T-helper 1 cell treated with Interleukin-12 subunit alpha and Interleukin-12 subunit beta and Interleukin-4 antibody, amounts not matched to agents 30 μg/mL and 1 μg/mL, for 36 hours (primary cell): ENCODE results near the gene NPAS2.

Experiments used
- H3K27ac Mint-ChIP-seq: one replicate; pipeline ENCODE4 v1.8.0; 2021; ENCODE audit warnings: mild to moderate bottlenecking, mixed read lengths
- H3K27me3 Mint-ChIP-seq: one replicate; pipeline ENCODE4 v1.8.0; 2021; ENCODE audit warnings: low read depth, mixed read lengths
- H3K36me3 Mint-ChIP-seq: one replicate; pipeline ENCODE4 v1.8.0; 2021; ENCODE audit warnings: low read depth, mixed read lengths
- H3K4me1 Mint-ChIP-seq: one replicate; pipeline ENCODE4 v1.8.0; 2021; ENCODE audit warnings: low read depth, mixed read lengths
- H3K4me3 Mint-ChIP-seq: one replicate; pipeline ENCODE4 v1.8.0; 2021; ENCODE audit warnings: mild to moderate bottlenecking, moderate library complexity, mixed read lengths
- H3K9me3 Mint-ChIP-seq: one replicate; pipeline ENCODE4 v1.8.0; 2021; ENCODE audit warnings: mixed read lengths

The NPAS2 gene

DNA sequence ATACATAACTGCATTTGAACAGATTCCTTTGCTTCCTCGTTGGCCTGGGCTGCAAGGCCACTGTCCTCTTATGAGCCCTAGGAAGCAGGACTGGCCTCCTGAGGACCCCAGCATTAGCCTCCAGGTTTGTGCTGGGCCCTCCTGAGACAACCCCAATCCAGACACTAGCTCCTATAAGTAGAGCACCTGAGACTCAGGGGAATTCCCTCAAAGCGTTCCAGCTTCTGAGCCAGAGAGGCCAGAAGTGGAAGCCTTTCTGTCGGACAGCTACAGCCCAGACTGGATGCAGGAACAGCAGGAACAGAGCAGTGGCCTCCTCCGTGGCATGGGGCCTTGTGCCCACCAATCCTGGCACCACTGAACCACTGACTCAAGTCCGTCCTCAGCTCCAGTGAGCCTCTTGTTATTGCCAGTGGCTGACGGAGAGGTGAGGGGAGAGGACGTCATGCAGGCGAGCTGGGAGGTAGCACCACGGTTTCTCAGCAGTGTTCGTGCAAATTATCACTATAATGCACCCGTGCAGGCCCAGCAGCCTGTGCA, 67.2 kb downstream of the NPAS2 start:
- Mint-ChIP-seq H3K27ac (no peak overlapping the region), H3K27me3 (no peaks in the 10 kb centered on the region), H3K4me3 (no peak overlapping the region), H3K36me3 (no peaks in the 10 kb centered on the region), H3K4me1 (no peaks in the 10 kb centered on the region), H3K9me3 (no peaks in the 10 kb centered on the region)

DNA sequence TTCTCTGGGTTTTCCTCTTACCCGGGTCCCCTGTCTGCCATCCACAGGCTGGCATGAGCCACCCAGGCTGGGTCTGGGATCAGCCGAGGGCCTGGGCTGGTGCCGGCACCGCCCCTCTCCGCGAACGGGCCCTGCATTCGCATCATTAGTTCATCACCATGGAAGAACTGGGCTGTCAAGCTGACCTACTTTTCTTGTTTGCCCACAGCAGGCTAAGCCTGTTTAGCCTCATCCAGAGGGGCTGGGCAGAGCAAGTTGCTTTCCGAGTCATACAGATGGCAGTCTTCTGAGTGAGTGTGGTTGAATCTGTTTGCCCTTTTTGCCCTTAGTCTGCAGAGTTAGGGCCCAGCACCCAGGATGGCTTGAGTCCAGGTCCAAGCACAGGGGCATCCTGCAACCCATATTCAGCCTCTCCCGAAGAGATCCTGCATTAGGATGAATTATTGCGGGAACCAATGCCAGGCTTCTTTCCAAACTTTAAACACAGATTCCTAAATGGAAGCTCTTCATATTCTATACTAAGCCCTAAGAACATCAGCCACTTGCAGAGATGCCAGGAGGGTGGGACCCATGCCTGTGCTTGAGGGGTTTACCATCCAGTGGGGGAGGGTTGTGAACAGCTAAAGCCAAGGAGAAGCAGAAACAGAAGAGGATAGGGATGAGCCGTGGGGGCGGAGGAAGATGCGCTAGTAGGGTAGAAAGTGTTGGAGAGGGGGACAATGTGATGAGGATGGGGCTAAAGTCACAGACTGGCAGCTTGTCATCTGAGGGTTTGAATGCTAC, 68.0 kb downstream of the NPAS2 start:
- H3K27me3 Mint-ChIP-seq: no peaks in the 10 kb centered on the region
- H3K9me3 Mint-ChIP-seq: no peaks in the 10 kb centered on the region
- no peaks in the 10 kb centered on the region for H3K4me1 Mint-ChIP-seq
- H3K36me3 Mint-ChIP-seq: no peaks in the 10 kb centered on the region
- no peak overlapping the region for H3K4me3 Mint-ChIP-seq
- H3K27ac Mint-ChIP-seq: no peak overlapping the region

DNA sequence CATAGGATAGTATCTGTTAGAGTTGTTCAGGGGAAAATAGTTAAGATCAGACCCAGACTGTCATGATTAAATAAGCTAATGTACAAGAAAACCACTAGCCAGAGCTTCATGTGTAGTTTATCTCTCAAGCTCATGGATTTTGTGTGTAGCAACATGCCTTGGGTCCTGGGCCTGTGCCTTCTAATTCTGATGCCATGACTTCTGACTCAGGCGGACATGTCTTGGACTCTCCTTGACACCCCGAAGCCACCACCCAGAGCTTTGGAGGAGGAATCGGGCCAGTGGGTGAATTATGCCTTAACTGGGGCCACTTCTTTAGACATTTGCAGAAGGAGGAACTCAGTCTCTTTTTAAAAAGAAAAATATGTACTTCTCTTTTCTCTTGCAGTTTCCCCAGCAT, 68.7 kb downstream of the NPAS2 start:
- no peak overlapping the region for H3K4me3 Mint-ChIP-seq
- no peaks in the 10 kb centered on the region for H3K36me3 Mint-ChIP-seq
- no peaks in the 10 kb centered on the region for H3K4me1 Mint-ChIP-seq
- no peaks in the 10 kb centered on the region for H3K9me3 Mint-ChIP-seq
- no peak overlapping the region for H3K27ac Mint-ChIP-seq
- H3K27me3 Mint-ChIP-seq: no peaks in the 10 kb centered on the region

DNA sequence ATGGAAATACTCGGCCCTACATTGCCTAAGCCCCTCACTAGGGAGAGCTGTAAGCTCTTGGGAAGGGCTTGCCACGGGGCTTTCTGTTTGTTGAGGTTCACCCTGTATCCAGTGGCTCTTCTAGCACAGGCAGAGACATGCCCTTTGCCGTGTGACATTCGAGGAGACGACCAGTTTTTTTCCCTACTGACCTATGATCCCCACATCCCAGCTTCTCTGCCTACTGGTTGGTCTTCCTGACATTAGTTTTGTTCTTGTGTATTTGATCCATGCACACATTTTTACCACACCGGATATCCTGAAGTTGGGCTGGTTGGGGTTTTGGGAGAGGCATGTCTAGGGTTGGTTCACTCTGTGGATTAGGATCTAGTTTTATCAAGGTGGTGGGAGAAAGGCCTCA, 69.3 kb downstream of the NPAS2 start:
- H3K9me3 Mint-ChIP-seq: no peaks in the 10 kb centered on the region
- H3K27ac Mint-ChIP-seq: no peak overlapping the region
- no peaks in the 10 kb centered on the region for H3K27me3 Mint-ChIP-seq
- H3K4me1 Mint-ChIP-seq: no peaks in the 10 kb centered on the region
- H3K36me3 Mint-ChIP-seq: no peaks in the 10 kb centered on the region
- no peak overlapping the region for H3K4me3 Mint-ChIP-seq

DNA sequence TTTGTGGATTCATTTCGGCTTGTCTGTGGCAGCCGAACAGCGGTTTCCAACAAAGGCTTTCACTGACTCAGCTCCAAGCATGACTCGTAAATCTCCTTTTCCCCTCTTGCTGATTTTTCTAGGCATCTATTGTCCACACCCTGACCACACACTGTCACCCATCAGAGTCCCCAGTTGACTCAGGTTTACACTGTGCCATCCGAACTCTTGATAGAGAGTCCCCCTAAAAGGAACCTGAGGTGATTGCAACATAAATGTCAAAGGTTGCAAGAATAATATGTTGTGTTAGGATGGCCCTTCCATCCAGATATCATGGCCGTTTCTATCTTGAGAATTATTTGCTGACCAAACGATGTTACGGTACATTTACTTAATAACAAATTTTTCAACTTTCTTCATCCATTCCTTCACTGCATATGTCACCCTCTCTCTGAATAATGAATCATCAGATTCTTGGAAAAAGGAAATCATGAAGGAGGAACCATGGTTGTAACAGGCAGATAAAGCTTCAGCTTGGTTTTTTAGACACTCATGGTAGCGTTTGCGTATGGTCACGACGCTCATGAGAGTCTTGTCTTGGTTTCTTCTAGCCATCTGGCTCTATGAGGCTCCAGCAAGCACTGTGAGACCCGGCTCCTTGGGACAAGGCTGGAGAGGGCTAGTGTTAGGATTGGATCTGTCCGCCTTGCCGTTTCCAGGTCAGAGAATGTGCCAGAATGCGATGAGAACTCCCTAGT, 72.1 kb downstream of the NPAS2 start:
- H3K9me3 Mint-ChIP-seq: no peaks in the 10 kb centered on the region
- no peak overlapping the region for H3K4me3 Mint-ChIP-seq
- no peaks in the 10 kb centered on the region for H3K36me3 Mint-ChIP-seq
- no peaks in the 10 kb centered on the region for H3K4me1 Mint-ChIP-seq
- H3K27me3 Mint-ChIP-seq: no peaks in the 10 kb centered on the region
- H3K27ac Mint-ChIP-seq: no peak overlapping the region

DNA sequence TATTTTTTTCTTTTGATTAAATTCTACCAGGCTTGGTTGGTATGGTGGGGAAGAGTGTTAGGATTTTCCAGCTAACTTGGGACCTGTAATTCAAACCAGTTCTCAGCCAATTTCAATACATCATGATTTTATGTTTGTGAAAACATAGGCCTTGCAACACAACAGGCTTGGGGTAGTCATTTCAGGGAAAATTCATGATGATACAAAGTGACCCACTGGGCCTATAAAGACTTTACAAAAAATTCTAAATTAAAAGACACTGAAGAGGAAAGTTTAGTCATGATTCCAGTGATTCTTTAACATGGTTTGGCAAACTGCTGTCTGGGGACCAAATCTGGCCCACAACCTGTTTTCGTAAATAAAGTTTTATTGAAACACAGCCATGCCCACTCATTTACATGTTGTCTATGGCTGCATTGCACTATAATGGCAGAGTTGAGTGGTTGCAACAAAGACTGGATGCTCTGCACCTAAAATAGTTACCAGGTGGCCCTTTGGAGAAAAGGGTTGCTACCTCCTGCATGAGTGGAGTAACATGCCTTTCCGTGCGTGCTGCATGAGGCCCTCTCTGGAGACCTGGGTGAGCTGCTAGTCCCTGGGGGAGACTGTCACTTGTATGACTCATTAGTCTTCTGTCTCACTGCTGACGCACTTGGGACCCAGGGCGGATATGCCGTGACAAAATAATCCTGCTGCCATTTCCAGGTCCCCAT, 73.6 kb downstream of the NPAS2 start:
- H3K4me1 Mint-ChIP-seq: no peaks in the 10 kb centered on the region

DNA sequence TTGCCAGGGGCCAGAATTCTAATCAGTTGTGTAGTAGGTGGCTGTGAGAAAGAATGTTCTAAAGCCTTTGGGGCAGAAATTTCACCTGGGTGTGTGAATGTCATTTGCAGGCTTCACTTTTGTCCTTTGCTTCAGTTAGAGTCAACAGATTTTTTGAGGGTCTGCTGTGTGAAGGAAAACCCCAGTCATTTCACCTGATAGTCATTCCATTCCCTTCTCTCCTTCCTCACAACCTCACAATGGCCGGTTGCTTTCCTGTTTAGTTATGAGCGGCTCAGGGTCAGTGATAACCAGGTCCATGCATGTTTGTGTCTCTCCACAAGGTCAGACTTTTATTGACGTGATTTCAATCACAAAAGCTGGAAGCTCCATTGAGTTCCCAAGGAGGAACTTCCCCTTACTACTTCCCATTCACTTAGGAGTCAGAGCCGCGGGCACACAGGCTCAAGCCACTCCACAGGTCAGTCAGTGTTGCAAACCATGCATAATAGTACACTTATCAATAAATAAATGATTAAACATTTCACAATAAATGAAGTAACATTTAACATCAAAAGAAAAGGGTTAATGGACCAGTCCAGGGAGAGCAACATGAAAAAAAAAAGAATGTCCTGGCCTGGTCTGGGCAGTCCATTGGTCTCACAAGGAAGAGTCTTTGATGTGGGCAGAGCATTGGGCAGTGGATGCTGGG, 74.3 kb downstream of the NPAS2 start:
- H3K27ac Mint-ChIP-seq: no peak overlapping the region
- H3K4me1 Mint-ChIP-seq: no peaks in the 10 kb centered on the region
- H3K36me3 Mint-ChIP-seq: no peaks in the 10 kb centered on the region
- no peaks in the 10 kb centered on the region for H3K27me3 Mint-ChIP-seq
- H3K9me3 Mint-ChIP-seq: no peaks in the 10 kb centered on the region
- H3K4me3 Mint-ChIP-seq: no peak overlapping the region

More for the DNA sequence above, 73.6 kb downstream of the NPAS2 start:
- Mint-ChIP-seq H3K36me3 (no peaks in the 10 kb centered on the region), H3K9me3 (no peaks in the 10 kb centered on the region), H3K27ac (no peak overlapping the region), H3K4me3 (no peak overlapping the region), H3K27me3 (no peaks in the 10 kb centered on the region)

DNA sequence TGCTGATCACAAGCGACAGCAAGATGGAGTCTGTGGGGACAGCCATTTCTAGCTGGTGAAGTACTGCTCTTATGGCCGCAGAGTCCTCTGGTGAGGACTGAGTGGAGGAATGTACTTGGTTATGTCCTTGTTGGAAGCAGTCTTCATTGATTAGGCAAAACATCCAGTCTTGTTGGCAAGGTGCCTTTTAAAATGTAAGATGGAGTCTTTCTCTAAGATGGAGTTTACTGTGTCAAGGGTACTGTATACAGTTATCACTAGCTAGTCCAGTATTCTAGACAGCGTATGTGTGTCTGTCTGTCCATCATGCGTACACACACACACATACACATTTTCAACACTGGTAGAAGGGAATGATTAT, 74.8 kb downstream of the NPAS2 start:
- Mint-ChIP-seq H3K9me3 (no peaks in the 10 kb centered on the region), H3K36me3 (no peaks in the 10 kb centered on the region), H3K27me3 (no peaks in the 10 kb centered on the region), H3K27ac (no peak overlapping the region), H3K4me1 (no peaks in the 10 kb centered on the region), H3K4me3 (no peak overlapping the region)

DNA sequence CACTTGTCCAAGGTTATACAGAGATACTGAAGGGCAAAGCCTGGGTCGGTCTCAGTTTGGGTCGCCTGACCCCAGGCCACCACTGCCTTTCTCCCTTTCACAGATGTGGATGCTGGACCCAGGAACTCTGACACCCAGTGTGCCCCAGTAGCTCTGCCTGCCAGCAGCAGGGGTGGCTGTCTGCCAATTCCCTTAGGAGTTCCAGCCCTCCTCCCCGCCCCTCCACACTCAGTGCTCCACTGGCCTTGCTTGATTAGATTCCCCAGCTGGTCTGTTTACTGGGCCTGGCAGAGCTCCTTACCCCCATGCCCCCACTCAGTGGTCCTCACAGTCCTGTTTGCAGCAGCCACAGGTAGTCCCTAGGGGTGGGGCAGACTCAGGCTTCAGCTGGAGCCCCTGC, 75.5 kb downstream of the NPAS2 start:
- Mint-ChIP-seq H3K9me3 (no peaks in the 10 kb centered on the region), H3K36me3 (no peaks in the 10 kb centered on the region), H3K27ac (no peak overlapping the region)

DNA sequence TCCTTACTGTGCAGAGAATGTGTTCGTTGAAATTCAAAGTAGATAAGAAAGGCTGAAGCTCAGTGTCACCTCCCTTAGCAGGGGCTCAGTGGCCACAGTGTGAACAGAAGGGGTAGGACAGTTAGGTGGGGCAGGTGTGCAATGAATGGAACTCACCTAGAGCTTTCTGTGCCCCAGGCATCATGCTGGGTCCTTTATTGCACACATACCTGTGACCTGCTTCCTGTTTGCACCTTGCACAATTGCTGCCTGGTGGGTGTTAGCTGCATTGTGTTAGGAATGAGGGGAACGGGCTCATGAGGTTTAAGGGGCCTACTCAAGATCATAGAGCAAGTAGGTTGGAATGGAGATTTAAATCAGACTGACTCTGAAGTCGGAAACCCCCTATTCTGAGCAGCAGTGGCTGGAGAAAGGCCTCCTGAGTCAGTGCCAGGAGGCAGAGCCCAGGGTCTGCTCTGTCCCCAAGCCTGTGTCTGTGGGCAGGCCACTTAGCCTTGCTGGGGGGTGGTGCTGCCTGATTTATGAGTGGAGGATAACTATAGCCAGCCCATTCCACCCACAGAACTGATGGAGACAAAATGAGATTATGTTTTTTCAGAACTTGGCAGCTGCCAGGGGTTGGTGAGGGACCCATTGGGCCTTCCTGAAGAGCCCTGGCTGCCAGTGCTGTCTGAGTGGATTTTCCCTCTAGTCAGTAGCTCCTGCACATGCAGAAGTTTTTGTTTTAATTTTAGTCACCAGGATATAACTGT, 76.2 kb downstream of the NPAS2 start:
- H3K27me3 Mint-ChIP-seq: no peaks in the 10 kb centered on the region
- no peaks in the 10 kb centered on the region for H3K9me3 Mint-ChIP-seq
- H3K36me3 Mint-ChIP-seq: no peaks in the 10 kb centered on the region
- H3K4me1 Mint-ChIP-seq: no peaks in the 10 kb centered on the region
- H3K27ac Mint-ChIP-seq: no peak overlapping the region
- H3K4me3 Mint-ChIP-seq: no peak overlapping the region

More for the DNA sequence above, 75.5 kb downstream of the NPAS2 start:
- Mint-ChIP-seq H3K4me3 (no peak overlapping the region), H3K27me3 (no peaks in the 10 kb centered on the region), H3K4me1 (no peaks in the 10 kb centered on the region)

DNA sequence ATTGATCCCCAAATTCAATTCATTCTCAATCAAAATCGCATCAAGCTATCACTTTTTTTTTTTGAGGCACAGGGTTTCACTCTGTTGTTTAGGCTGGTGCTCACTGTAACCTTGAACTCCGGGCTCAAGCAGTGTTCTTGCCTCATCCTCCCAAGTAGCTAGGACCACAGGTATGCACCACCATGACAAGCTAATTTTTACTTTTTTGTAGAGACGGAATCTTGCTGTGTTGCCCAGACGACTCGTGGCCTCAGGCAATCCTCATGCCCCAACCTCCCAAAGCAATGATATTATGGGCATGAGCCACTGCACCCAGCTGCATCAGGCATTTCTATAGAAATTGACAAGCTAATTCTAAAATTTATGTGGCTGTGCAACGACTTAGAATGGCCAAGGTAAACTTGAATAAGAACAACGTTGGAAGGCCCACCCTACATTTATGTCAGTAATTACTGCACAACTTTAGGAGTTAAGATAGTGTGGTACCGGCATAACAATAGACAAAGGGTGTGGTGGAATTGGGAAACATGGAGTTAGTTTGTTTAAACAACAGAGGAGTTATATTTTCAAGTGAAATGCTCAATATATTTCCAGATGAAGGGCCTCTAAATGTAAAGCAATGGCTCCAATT, 78.2 kb downstream of the NPAS2 start:
- Mint-ChIP-seq H3K9me3 (no peaks in the 10 kb centered on the region), H3K36me3 (no peaks in the 10 kb centered on the region), H3K4me3 (no peak overlapping the region), H3K27me3 (no peaks in the 10 kb centered on the region), H3K27ac (no peak overlapping the region), H3K4me1 (no peaks in the 10 kb centered on the region)

DNA sequence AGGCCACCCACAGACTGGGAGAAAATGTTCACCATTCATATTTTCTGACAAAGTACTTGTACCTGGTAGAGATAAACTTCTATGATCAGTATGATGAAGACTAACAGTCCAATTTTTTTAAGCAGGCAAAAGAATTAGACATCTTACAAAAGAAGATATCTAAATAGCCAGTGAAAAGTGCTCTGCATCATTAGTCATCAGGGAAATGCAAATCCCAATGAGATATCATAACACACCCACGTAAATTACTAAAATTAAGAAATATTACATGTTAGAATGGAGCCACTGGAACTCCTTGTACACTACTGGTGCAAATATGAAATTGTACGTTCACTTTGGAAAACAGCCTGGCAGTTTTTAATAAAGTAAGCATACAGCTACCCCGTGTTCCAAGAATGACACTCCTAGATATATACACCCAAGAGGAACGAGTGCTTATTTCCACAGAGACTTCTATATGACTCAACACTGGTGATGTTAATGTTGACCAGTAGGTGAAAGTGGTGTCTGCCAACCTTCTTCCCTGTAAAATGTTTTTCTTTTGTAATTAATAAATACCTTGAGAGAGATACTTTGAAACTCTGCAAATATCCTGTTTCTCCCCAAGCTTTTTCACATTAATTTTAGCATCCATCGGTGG, 80.3 kb downstream of the NPAS2 start:
- no peak overlapping the region for H3K4me3 Mint-ChIP-seq
- no peaks in the 10 kb centered on the region for H3K4me1 Mint-ChIP-seq
- H3K9me3 Mint-ChIP-seq: no peaks in the 10 kb centered on the region
- H3K36me3 Mint-ChIP-seq: no peaks in the 10 kb centered on the region
- no peaks in the 10 kb centered on the region for H3K27me3 Mint-ChIP-seq
- H3K27ac Mint-ChIP-seq: no peak overlapping the region

DNA sequence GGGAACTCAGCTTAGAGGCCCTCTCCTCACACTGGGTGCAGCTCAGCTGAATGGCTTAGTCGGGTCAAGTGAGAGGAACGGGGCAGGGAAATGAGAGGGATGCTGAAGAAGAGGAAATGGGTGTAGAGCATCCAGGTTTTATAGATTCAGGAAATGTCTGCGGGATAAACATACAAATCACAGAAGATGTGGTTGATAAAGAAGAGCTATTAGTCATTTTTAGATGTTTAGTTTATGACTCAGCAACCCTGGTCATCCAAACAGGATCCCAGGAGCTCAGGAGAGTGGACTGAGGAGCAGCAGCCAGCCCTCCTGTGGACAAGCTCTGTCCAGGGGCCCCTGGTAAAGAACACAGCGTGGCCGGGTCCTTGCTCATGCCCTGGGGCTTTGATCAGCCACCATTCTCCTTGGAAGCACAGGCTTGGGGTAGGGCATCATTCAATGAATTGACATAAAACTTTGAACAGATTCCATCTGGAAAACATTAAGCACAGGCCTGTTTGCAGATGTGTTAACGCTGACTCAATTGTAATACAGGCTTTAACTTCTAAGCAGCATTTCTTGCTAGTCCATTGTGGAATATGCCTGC, 83.0 kb downstream of the NPAS2 start:
- Mint-ChIP-seq H3K4me3 (no peak overlapping the region), H3K27me3 (no peaks in the 10 kb centered on the region), H3K36me3 (no peaks in the 10 kb centered on the region), H3K9me3 (no peaks in the 10 kb centered on the region), H3K4me1 (peaks cover 2% of the 10 kb centered on the region), H3K27ac (no peak overlapping the region)
